Immature natural killer cell (primary cell): ENCODE data around the gene ANKRD10. TPM values are rescaled to one million over a fixed set of nuclear protein-coding genes. Genes with fewer than 3 reads are reported as not detected.
"Not testable (repeated sequence)": the region's sequence is repeated elsewhere in the genome, so short reads cannot be mapped to it uniquely, and the experiment has no call there.

Source experiments
- DNase-seq, 3 donors: peaks; one replicate each; pipeline ENCODE4 v3.0.0; 2022; ENCODE audit warnings: mixed read lengths in 1 of 3
- H3K27ac Mint-ChIP-seq, 6 donors: one replicate each; pipeline ENCODE4 v1.8.0; 2020; ENCODE audit warnings: mixed read lengths in 6 of 6, mild to moderate bottlenecking in 5 of 6, inconsistent platforms in 4 of 6, moderate library complexity in 3 of 6
- H3K27me3 Mint-ChIP-seq, 3 donors: one replicate each; pipeline ENCODE4 v1.8.0; 2020 to 2021; ENCODE audit warnings: low read depth in 3 of 3, mild to moderate bottlenecking in 3 of 3, mixed read lengths in 3 of 3, moderate library complexity in 3 of 3, inconsistent platforms in 1 of 3
- H3K36me3 Mint-ChIP-seq, 3 donors: one replicate each; pipeline ENCODE4 v1.8.0; 2020; ENCODE audit warnings: mixed read lengths in 3 of 3, inconsistent platforms in 2 of 3, mild to moderate bottlenecking in 2 of 3
- H3K4me1 Mint-ChIP-seq, 2 donors: one replicate each; pipeline ENCODE4 v1.8.0; 2020; ENCODE audit warnings: inconsistent platforms in 2 of 2, mild to moderate bottlenecking in 2 of 2, mixed read lengths in 2 of 2, moderate library complexity in 1 of 2
- H3K4me3 Mint-ChIP-seq, 5 donors: one replicate each; pipeline ENCODE4 v1.8.0; 2020; ENCODE audit warnings: mild to moderate bottlenecking in 5 of 5, mixed read lengths in 5 of 5, inconsistent platforms in 3 of 5, moderate library complexity in 3 of 5
- H3K9me3 Mint-ChIP-seq, 6 donors: one replicate each; pipeline ENCODE4 v1.8.0; 2020; ENCODE audit warnings: mild to moderate bottlenecking in 6 of 6, mixed read lengths in 6 of 6, inconsistent platforms in 4 of 6, moderate library complexity in 3 of 6
- polyA plus RNA-seq, 3 donors: library from polyadenylated mRNA; unstranded; fragments of 300-500 nt; fragmentation: Illumina TruSeq; gene quantifications; one replicate each; pipeline ENCODE4 v1.2.3, GENCODE V29; 2021

Gene ANKRD10
- polyA plus RNA-seq, 3 donors from 2014 or later = 59.5 to 96.9 (median 83.2) TPM

GRCh38 chr13:110952135-110952534 lies 37.3 kb upstream of the ANKRD10 start:
- not testable (repeated sequence) for H3K36me3 Mint-ChIP-seq, H3K9me3 Mint-ChIP-seq, H3K4me1 Mint-ChIP-seq, DNase-seq, H3K4me3 Mint-ChIP-seq, H3K27ac Mint-ChIP-seq, H3K27me3 Mint-ChIP-seq

GRCh38 chr13:110950819-110951570 lies 36.1 kb upstream of the ANKRD10 start:
- no peaks in the 10 kb centered on the region for H3K4me1 Mint-ChIP-seq
- no peak overlapping the region for H3K27ac Mint-ChIP-seq
- no peak for DNase-seq
- no peaks in the 10 kb centered on the region for H3K36me3 Mint-ChIP-seq
- no peaks in the 10 kb centered on the region for H3K9me3 Mint-ChIP-seq
- no peak overlapping the region for H3K4me3 Mint-ChIP-seq
- H3K27me3 Mint-ChIP-seq = peaks cover 1 to 4% (median 4%) of the 10 kb centered on the region in 3 donors

- H3K36me3 Mint-ChIP-seq = no peaks in the 10 kb centered on the region
- H3K4me3 Mint-ChIP-seq = no peak overlapping the region
- peaks cover 1 to 4% (median 4%) of the 10 kb centered on the region in 3 donors for H3K27me3 Mint-ChIP-seq
- no peaks in the 10 kb centered on the region for H3K4me1 Mint-ChIP-seq
- H3K27ac Mint-ChIP-seq = no peak overlapping the region
- H3K9me3 Mint-ChIP-seq = no peaks in the 10 kb centered on the region
- DNase-seq = no peak
Observed at GRCh38 chr13:110950356-110950755, 35.5 kb upstream of the ANKRD10 start.

- DNase-seq = no peak
- Mint-ChIP-seq H3K27me3 (peaks cover 4% of the 10 kb centered on the region in 3 donors), H3K36me3 (no peaks in the 10 kb centered on the region), H3K27ac (no peak overlapping the region), H3K4me3 (no peak overlapping the region), H3K9me3 (no peaks in the 10 kb centered on the region), H3K4me1 (no peaks in the 10 kb centered on the region)
Observed at GRCh38 chr13:110949628-110950027, 34.8 kb upstream of the ANKRD10 start.

GRCh38 chr13:110949116-110949515 lies 34.2 kb upstream of the ANKRD10 start:
- DNase-seq = no peak
- Mint-ChIP-seq H3K27me3 (peaks cover 1 to 4% (median 4%) of the 10 kb centered on the region in 3 donors), H3K4me1 (no peaks in the 10 kb centered on the region), H3K4me3 (no peak overlapping the region), H3K27ac (no peak overlapping the region), H3K36me3 (no peaks in the 10 kb centered on the region), H3K9me3 (no peaks in the 10 kb centered on the region)

GRCh38 chr13:110947338-110947737 lies 32.5 kb upstream of the ANKRD10 start:
- not testable (repeated sequence) for H3K9me3 Mint-ChIP-seq, H3K27me3 Mint-ChIP-seq, H3K36me3 Mint-ChIP-seq, H3K4me1 Mint-ChIP-seq, DNase-seq, H3K4me3 Mint-ChIP-seq, H3K27ac Mint-ChIP-seq

- Mint-ChIP-seq H3K4me1 (no peaks in the 10 kb centered on the region), H3K36me3 (no peaks in the 10 kb centered on the region), H3K9me3 (no peaks in the 10 kb centered on the region), H3K4me3 (no peak overlapping the region), H3K27me3 (peaks cover 0 to 4% (median 3%) of the 10 kb centered on the region in 3 donors), H3K27ac (no peak overlapping the region)
- DNase-seq = no peak
Observed at GRCh38 chr13:110945928-110946570, 31.2 kb upstream of the ANKRD10 start.

- Mint-ChIP-seq H3K4me1 (no peaks in the 10 kb centered on the region), H3K27me3 (peaks cover 0 to 3% (median 3%) of the 10 kb centered on the region in 3 donors), H3K4me3 (no peak overlapping the region), H3K9me3 (no peaks in the 10 kb centered on the region), H3K27ac (no peak overlapping the region), H3K36me3 (no peaks in the 10 kb centered on the region)
- DNase-seq = no peak
Observed at GRCh38 chr13:110944968-110945927, 30.4 kb upstream of the ANKRD10 start.

GRCh38 chr13:110944121-110944967 lies 29.5 kb upstream of the ANKRD10 start:
- no peak for DNase-seq
- Mint-ChIP-seq H3K27me3 (peaks cover 0 to 3% (median 3%) of the 10 kb centered on the region in 3 donors), H3K4me1 (no peaks in the 10 kb centered on the region), H3K9me3 (no peaks in the 10 kb centered on the region), H3K36me3 (no peaks in the 10 kb centered on the region), H3K4me3 (no peak overlapping the region), H3K27ac (no peak overlapping the region)

- Mint-ChIP-seq H3K4me1 (no peaks in the 10 kb centered on the region), H3K9me3 (no peaks in the 10 kb centered on the region), H3K36me3 (no peaks in the 10 kb centered on the region), H3K27ac (no peak overlapping the region), H3K27me3 (peaks cover 0 to 3% (median 3%) of the 10 kb centered on the region in 3 donors), H3K4me3 (no peak overlapping the region)
- DNase-seq = no peak
Observed at GRCh38 chr13:110942248-110942981, 27.5 kb upstream of the ANKRD10 start.

- H3K27ac Mint-ChIP-seq = no peak overlapping the region
- H3K4me1 Mint-ChIP-seq = no peaks in the 10 kb centered on the region
- peaks cover under 1 to 13% (median 7%) of the 10 kb centered on the region in 6 donors for H3K9me3 Mint-ChIP-seq
- peaks cover 4 to 8% (median 6%) of the 10 kb centered on the region in 3 donors for H3K36me3 Mint-ChIP-seq
- no peak for DNase-seq
- H3K4me3 Mint-ChIP-seq = no peak overlapping the region
- peaks cover 2 to 8% (median 4%) of the 10 kb centered on the region in 3 donors for H3K27me3 Mint-ChIP-seq
Observed at GRCh38 chr13:110938662-110939421, 24.0 kb upstream of the ANKRD10 start.
